Esophagus squamous epithelium (tissue), 4 donors: ENCODE results near the gene ACAT2.

ENCODE experiments used
- CTCF ChIP-seq, 6 experiments: fragments of 450-650 bp in 4 of 6; fragments of 200-600 bp in 2 of 6; sonication (generic) in 2 of 6; IDR thresholded peaks; one replicate each; pipeline ENCODE4 v1.5.1; 2016 to 2019; ENCODE audit warnings: antibody characterized with exemption in 6 of 6, mild to moderate bottlenecking in 4 of 6, moderate library complexity in 4 of 6
- POLR2A ChIP-seq, 4 donors: fragments of 450-650 bp; IDR thresholded peaks; one replicate each; pipeline ENCODE4 v1.6.1; 2017; ENCODE audit warnings: antibody characterized with exemption in 4 of 4, mild to moderate bottlenecking in 4 of 4, moderate library complexity in 3 of 4

- TF ChIP-seq CTCF (IDR thresholded peaks at IDR 0.05) (no peak), POLR2A (IDR thresholded peaks at IDR 0.05) (peak in 3 of 4 donors; percentile 53 to 59 (median 56))
Measured at GRCh38 chr6:159790149-159790955, 28.5 kb downstream of the ACAT2 start, which contains the start of gene MRPL18.
